C4-2B (cell line): Measurements from ENCODE around the gene RUSF1.
A peak's percentile ranks its signal among the peaks of the same experiment; 100 is the strongest.
"Not testable (repeated sequence)": the region's sequence is repeated elsewhere in the genome, so short reads cannot be mapped to it uniquely, and the experiment has no call there.

Source experiments
- H3K27ac ChIP-seq: fragments of 450-650 bp; 2 replicates; pipeline ENCODE4 v1.5.1; 2017
- CTCF ChIP-seq: fragments of 450-650 bp; conservative IDR thresholded peaks from 2 replicates; pipeline ENCODE4 v1.5.1; 2017; ENCODE audit warnings: mild to moderate bottlenecking
- ZFX ChIP-seq: fragments of 450-650 bp; IDR thresholded peaks from 2 replicates; pipeline ENCODE4 v1.6.1; 2017

RUSF1 gene

GRCh38 chr16:31508706-31509195 is 560 bp upstream of the RUSF1 start:
- peak; percentile 49 for TF ChIP-seq ZFX
- TF ChIP-seq CTCF: no peak
- H3K27ac ChIP-seq: peak overlapping the region; percentile 89

- H3K27ac ChIP-seq: peak overlapping the region; percentile 89
- TF ChIP-seq ZFX (no peak), CTCF (no peak)
Measured at GRCh38 chr16:31507617-31507928, 618 bp downstream of the RUSF1 start.

- no peak for TF ChIP-seq ZFX
- no peak for TF ChIP-seq CTCF
- H3K27ac ChIP-seq: no peak overlapping the region
Measured at GRCh38 chr16:31505483-31505882, 2.7 kb downstream of the RUSF1 start.

GRCh38 chr16:31504159-31504558 is 4.0 kb downstream of the RUSF1 start:
- H3K27ac ChIP-seq: no peak overlapping the region
- TF ChIP-seq ZFX: no peak
- no peak for TF ChIP-seq CTCF

- not testable (repeated sequence) for H3K27ac ChIP-seq
Measured at GRCh38 chr16:31503555-31503954, 4.6 kb downstream of the RUSF1 start.

GRCh38 chr16:31502981-31503380 is 5.2 kb downstream of the RUSF1 start:
- TF ChIP-seq CTCF: no peak
- TF ChIP-seq ZFX: no peak
- H3K27ac ChIP-seq: no peak overlapping the region

- no peak overlapping the region for H3K27ac ChIP-seq
- TF ChIP-seq ZFX (no peak), CTCF (no peak)
Measured at GRCh38 chr16:31501966-31502348, 6.2 kb downstream of the RUSF1 start.

- H3K27ac ChIP-seq: no peak overlapping the region
- no peak for TF ChIP-seq ZFX
- no peak for TF ChIP-seq CTCF
Measured at GRCh38 chr16:31501226-31501965, 6.8 kb downstream of the RUSF1 start.
